ENCODE data around the gene COQ5.
"Not testable (repeated sequence)": the region's sequence is repeated elsewhere in the genome, so short reads cannot be mapped to it uniquely, and the experiment has no call there.

COQ5 gene

DNA sequence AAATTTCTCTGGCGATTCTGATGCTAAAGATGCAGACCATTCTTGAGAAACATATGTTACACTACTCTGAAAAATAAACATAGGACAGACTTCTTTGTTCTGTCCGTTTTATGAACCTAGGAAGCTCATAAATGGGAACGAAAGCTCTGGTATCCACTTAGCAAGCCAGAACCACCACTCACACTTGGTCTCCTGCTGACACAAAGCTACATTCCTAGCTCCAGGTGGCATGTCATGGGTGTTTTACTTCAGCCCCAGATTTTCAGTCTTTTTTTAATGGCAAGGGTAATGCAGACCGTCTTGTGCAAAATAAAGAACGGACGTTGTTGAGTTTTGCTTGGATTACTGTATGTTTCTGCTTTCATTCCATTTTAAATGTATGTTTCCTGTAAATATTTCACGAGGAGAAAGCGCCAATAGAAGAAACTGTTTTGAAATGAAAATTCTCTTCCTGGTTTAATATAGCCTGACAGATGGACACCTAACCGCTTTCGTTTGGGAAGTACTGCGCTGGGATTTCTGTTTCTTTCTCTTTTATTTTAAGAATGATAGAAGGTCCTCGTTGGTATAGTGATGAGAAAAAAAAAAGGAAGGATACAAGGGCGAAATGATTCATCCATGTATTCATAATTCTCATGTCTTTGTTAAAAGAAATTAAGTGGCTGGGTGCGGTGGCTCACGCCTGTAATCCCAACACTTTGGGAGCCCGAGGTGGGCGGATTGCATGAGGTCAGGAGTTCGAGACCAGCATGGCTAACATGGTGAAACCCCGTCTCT, 871 bp upstream of the COQ5 start:
- no peak for ATAC-seq

DNA sequence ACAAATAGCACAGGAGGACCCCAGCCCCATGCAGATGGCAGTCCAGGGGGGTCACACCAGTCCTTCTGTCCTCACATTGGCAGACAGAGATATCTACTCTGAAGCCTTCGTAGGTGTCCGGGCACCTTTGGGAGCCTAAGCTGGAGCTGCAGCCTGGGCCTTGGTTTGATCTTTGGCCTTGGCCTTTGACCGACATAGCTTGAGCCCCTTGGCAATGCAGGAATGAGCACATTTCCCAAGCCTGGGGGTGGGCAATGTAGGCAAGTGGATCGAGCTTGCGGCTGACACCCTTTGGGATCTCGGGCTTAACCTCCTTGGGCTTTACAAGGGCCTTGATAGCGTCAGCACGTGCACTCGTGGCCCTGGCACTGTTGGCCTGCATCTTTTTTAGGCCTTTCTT, 6.4 kb downstream of the COQ5 start:
- ATAC-seq = no peak

DNA sequence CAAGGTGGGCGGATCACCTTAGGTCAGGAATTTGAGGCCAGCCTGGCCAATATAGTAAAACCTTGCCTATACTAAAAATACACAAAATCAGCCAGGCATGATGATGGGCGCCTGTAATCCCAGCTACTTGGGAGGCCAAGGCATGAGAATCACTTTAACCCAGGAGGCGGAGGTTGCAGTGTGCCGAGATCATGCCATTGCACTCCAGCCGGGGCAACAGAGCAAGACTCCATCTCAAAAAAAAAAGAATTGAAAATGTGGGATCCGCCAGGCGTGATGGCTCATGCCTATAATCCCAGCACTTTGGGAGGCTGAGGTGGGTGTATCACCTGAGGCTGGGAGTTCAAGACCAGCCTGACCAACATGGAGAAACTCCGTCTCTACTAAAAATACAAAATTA, 9.6 kb downstream of the COQ5 start:
- ATAC-seq = not testable (repeated sequence)

DNA sequence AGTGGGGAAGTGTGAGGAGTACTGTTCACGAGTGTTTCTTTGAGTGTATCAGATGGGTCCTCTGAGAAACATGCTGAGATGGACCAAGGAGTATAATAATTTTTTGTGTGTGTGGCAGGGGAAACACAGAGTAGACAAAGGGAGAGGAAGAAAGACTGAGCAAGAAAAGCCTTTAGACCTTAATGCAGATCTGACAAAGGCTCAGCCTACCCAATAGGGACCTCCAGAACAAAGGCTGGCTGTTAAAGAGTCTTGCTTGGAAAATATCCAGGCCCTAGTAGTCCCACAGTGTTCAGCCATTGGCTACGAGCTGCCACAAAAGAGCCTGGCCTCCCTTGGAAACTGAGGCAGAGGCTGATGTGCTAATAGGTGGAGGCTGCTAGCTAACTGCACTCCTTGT, 13.5 kb downstream of the COQ5 start:
- no peak for ATAC-seq

DNA sequence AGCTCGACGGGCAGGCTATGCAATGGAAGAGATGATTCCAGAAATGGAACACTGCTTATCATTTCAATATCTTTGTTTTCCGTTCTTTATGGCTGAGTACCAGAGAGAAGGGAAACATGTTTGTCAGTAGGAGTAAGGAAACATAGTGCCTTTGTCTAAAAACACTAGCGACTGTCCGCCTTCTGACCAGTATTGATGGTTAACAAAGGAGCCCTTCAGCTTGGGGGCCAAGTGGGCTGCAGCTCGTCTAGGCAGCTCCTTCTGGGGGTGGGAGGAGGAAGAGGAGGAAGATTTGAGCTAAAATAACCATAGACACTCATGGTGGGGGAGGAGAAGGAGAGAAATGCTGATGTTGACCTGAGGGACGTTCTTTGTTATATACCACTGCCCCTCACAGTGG, 15.0 kb downstream of the COQ5 start:
- ATAC-seq = no peak

DNA sequence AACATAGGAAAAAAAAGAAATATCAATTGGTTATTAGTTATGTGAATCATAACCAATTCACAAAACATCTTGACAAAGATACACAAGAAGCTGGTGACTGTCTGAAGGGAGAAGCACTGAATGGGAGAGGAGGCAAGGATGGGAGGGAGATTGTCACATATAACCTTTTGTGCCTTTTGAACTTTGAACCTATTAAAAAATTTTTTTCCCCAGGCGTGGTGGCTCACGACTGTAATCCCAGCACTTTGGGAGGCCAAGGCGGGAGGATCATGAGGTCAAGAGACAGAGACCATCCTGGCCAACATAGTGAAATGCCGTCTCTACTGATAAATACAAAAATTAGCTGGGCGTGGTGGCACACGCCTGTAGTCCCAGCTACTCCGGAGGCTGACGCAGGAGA, 20.4 kb downstream of the COQ5 start:
- no peak for ATAC-seq

DNA sequence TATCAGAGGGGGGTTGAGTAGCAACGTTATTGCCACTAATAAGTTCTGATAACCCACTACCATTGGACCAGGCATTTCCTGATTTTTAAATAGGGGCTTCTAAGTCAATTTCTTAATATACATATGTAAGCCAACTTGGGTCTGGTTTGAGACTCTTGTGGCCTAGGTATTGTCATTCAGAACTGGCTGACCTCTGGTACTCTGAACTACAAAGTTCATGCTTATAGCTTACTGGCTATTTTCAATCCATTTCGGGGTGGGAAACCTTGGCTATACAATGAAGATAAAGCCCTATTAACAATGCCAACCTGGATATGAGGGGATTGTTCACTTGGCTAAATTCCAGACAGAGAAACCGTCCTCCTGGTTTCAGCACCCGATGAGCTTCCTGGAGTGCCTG, 24.4 kb downstream of the COQ5 start:
- ATAC-seq = no peak

DNA sequence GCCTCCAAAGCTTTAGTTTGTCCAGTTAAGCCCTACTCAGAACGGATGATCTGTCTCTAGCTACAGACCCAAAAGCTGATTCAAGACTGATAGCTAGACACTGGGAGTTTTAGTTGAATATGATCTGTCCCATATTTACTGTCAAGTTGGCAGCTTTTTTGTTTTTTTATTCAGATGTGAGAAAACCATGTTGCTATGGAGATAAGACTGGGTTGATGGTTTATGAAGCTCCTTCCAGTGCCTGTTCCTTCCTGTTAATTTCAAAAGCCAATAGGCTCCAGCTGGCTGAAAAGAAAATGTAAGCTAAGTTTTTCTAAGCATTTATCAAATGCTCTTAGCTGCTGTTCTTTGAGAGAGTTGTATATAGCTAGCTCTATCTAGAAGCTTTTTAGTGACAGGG, 28.4 kb downstream of the COQ5 start:
- ATAC-seq = no peak

DNA sequence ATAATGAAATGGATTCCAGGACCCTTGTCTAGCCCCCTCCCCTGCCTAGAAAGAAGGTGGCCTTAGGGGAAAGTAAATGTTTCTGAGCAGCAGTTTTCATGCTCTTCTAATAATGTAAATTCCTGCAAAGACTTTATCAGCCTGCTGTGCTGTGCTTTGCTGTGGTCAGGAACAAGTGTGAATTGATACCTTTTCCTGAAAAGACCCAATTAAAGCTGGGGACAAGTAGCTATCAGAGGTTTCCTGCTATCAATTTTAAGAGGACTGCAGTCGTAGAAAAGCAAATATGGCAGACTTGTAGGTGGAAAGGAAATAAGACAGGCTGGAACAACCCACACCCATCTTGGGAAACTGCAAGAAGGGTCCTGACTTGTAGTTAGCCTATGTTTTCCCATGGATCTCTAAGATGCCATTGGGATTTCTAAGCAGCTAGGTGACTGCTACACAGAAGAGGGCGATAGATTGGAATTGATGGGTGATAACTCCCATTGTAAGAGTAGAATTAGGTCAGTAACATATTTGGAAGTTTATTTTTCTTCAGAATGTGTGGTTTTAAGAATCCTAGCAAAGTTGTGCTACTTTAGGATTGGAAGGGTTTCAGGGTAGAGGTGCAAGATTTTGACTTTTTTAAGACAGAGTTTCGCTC, 30.0 kb downstream of the COQ5 start:
- ATAC-seq = no peak

DNA sequence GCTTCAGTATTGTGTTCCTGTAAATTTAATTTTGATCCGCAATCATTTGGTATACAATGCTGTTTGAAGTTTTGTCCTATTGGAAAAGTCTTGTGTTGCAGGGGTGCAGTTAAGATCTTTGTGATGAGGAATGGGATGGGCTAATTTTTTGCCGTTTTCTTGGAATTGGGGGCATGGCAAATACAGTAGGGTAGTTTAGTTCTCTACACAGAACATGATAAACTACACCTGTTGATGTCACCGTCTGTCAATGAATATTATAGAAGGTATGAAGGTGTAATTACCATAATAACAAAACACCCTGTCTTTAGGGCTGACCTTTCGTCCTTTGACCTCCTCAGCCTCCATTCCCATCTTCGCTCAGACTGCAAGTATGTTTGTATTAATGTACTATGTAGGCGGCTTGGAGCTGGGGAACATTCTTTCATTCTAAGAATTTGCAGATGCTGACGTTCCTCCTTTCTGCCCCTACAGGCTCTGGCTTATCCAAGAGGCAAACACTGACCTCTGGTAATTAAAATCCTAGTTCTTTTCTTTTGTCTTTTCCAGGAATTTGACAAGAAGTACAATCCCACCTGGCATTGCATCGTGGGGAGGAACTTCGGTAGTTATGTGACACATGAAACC, 31.3 kb downstream of the COQ5 start:
- no peak for ATAC-seq

DNA sequence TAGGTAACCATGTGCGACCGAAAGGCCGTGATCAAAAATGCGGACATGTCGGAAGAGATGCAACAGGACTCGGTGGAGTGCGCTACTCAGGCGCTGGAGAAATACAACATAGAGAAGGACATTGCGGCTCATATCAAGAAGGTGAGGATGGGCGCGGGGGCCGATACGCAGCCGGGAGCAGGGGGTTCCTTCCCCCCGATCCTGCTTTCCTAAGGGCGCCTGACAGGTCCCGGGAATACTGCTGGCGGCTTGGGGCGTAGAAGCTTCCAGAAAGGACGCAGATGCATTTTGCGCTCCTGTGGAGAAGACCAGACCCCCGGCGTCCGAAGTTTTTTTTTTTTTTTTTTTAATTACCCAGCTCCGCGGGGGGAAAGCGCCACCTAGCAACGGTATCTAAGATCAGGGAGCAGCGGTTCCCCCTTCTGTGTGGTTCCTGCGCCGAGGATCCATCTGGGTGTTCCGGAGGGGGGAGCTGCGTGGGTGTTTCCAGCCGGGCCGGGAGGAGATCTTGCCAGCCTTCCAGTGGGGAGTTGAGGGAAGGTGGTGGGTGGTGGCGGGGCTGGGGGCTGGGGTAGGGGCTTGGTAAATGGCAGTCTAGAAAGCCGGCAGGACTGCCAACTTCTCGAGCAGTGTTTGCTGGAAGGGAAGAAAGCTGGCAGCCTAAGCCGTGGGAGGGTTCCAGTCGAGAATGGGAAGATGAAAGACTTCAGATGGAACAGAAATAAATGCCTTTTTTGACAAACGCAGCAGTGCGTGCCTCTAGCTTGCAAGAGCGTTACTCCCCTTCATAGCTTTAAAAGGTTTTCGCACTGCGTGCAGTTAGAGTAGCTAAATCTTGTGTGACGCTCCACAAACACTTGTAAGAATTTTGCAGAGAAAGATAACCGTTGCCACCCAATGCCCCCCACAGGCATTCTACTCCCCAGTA, 32.3 kb downstream of the COQ5 start:
- ATAC-seq = peak; percentile 6 to 13

DNA sequence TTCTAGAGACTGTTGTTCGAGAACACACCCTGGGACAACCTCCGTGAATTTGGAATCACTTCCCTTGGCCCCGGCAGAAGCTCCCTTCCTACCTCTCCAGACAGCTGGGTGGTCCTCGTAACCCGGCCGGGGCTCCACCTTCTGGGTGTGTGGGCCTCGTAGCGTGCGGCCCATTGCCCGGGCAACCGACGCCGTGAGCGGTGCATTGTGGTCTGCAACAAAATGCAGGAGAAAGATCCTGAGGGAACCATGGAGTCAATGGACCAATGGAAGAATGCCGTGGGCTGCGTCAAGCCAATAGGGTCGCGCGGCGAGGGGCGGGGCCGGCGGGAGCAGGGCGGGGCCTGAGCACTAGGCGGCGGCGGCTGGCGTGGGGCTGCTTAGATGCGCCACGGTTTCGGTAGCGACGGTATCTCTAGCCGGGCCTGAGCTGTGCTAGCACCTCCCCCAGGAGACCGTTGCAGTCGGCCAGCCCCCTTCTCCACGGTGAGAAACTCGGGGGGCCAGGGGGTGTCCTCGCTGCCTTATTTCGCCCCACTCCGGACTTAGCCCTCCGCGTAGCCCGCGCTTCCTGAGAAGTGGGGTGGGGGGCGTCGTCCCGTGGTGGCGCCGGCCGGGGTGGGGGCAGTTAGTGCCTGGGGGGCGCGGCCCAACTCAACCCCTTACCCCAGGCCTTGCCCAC, 33.1 kb downstream of the COQ5 start, which contains the start of gene DYNLL1:
Gene DYNLL1 (plus strand): TSS at position 383 of the 682 bp plus-strand sequence. CDS start 309 bp downstream, outside the sequence.
- peak; percentile 96 to 97 for ATAC-seq

DNA sequence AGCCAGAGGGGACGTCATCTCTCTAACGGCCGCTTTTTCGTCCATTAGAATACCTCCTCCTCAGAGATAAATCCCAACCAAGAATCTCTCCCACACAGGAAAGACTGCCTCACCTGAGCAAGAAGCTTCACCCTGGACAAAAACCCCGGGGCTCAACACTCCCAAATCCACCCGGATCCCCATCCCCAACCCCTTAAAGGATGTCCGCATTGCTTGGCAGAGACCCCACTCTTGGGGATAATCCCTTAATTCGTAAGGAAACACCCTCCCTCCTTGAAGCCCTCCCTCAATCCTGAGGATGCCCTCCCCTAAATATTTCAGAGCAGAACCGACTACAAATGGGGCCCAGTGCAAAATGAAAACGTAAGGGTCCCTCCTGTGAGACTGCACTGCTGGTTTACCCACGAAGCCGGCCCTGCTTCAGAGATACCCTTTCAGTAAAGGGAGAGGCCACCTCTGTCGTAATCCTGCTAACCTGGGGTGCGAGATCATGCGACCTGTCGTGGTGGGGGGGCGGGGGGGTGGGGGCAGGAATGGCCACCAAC, 33.7 kb downstream of the COQ5 start:
- peak in 1 of 2 donors; percentile 1 for ATAC-seq

DNA sequence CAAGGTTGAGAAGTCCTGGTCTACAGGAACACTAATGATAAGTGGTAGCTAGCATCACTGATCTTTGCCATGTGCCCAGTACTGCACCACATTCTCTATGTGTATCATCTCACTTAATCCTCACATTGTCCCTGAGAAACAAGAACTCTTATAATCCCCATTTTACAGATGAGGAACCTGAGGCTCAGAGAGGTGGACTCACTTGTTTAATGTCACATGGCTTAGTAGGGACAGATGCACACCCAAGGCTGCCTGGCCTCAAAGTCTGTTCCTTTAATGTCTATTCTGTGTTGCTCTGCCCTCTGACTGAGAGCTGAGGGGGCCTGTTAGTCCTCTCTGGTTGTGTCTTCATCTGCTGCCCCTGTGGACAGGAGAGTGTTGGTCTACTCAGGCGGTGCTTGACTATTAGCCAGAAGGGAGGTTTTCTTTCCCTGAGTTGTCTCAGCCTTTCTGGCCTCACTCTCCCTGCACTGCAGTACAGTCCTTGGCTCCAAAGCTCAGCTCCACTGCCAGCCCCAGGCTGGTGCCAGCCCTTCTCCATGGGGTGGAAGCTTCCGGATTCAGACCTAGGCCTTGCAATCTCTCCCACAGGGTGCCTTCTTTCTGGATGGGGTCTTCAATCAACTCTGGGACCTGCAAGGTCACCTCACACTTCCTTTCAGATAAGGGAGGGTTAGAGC, 38.0 kb downstream of the COQ5 start:
- ATAC-seq = no peak

DNA sequence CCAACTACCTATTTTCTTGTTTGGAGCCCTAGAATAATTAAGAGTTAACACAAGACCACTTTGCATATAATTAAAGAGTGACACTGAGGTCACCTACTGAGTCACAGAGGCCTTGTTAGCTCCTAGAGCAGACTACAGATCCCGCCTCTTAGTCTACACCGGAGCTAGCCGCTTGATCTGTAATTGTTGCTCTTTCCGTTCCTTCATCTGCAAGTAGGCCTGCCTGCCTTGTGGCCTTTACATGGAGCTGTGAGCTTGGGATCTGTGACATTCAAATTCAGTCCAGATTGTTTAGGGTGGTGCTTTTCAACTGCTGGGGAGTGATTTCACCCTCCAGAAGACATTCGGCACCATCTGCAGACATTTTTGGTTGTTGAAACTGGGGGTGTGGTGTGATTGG, 38.6 kb downstream of the COQ5 start:
- no peak for ATAC-seq

DNA sequence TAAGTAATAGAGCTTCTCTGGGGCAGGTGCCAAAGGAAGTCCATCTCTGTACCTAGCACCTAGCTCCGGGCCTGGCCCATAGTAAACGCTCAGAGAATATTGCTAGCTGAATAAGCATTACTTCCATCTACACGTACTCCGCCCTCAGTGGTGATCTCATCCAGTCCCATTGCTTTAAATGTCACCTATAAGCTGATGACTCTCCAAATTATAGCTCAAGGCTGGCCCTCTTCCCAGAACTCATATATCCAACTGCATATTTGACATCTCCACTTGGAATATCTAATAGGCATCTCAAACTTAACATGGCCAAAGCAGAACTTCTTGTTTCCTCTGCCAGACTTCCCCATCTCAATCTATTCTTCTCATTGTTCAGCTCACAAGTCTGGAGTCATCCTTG, 39.9 kb downstream of the COQ5 start:
- no peak for ATAC-seq

DNA sequence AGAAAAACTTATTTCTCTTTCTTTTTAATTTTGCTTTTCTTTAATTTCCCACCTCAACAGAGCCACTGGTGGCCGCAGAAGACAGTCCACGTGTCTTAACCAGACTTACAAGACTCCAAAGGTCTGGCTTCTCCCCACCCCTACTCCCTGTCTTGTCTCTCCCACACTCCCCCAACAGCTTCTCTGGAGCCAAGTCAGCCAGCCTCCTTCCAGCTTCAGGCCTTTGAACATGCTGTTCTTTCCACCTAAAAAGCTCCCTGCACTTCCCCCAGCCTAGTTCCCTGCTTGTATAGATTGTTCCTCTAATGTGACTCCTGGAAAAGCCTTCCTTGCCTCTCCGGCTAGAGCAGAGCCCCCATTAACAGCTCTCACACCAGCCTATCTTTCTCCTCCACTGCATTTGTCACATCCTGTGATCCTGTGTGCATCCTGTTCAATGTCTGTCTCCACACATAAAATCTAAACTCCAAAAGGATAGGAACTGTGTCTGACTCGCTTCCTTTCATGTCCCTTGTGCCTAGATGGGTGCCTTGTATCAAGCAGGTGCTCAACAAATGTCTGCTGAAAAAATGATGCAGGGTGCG, 40.8 kb downstream of the COQ5 start:
- ATAC-seq = no peak

DNA sequence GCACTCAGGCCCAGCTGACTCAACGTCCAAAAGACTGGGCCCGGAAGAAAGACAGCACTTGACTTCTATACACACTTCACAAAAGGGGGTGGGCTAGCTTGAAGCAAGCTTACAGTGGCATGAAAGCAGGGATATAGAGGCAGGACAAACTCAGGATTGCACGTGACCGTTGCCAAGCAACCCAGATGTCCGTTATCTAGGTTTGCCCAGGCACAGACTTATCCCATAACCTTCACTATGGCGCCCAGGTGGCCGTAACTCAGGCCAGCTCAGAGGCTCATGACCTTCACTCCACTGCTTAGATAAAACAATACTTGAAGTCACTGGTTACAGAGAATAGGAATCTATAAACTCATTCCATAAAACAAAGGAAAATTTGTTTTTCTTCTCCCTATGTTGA, 41.4 kb downstream of the COQ5 start:
- ATAC-seq = not testable (repeated sequence)

DNA sequence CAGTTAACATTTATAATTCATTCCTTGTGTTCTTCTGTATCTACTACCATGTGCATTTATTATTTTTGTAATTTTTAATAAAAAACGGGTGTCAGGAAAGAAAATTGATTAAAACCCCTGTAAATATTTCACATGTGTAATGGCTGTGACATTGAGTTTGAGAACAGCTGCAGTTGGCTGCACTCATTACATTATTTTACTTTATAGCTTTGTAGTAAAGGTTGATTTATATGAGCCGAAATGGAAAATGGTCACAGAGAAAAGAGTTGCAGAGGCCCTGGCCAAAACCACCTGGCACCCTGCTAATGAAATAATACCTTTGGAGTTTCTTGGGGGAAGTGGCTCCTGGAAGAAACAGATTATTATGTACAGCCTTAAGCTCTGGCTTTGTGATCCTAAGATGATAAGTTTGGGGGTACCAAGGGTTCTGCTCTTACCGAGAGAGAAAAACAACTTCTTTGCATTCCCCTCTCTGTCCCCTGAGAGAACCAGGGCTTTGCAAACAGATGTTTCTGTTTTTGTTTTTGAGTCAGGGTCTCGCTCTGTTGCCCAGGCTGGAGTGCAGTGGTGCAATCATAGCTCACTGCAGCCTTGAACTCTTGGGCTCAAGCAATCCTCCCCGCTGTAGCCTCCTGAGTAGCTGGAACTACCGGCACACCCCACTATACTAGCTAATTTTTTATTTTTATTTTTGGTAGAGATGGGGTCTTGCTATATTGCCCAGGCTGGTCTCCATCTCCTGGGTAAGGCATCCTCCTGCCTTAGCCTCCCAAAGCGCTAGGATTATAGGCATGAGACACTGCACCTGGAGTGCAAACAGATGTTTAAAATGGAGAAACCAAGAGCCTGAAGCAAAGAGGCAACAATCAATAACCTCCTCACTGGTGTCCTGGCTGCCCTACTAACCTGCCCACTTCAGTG, 42.7 kb downstream of the COQ5 start:
- no peak for ATAC-seq

DNA sequence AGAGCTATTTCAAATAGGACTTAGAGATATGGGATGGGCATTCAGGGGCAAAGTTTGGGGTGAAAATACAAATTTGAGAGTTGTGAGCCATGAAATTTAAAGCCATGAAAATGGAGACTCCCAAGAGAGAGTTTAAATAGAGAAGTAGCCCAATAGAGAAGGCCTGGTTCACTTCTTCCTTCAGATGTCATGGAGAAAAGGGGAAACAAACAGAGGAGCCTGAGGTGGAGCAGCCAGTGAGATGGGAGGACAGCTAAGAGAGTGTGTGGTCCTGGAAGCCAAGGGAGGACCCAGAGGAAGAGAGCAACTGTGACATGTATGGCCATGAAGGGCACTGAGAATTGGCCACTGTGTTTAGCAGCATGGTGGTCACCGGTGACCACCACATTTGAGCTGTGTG, 45.3 kb downstream of the COQ5 start:
- no peak for ATAC-seq

Data from activated CD4-positive, CD25-positive, alpha-beta regulatory T cell treated with anti-CD3 and anti-CD28 coated beads, Interleukin-2, amount 50 U/mL, for 24 hours (primary cell).